ENCODE measurements around the gene CAPS.

Gene CAPS

DNA sequence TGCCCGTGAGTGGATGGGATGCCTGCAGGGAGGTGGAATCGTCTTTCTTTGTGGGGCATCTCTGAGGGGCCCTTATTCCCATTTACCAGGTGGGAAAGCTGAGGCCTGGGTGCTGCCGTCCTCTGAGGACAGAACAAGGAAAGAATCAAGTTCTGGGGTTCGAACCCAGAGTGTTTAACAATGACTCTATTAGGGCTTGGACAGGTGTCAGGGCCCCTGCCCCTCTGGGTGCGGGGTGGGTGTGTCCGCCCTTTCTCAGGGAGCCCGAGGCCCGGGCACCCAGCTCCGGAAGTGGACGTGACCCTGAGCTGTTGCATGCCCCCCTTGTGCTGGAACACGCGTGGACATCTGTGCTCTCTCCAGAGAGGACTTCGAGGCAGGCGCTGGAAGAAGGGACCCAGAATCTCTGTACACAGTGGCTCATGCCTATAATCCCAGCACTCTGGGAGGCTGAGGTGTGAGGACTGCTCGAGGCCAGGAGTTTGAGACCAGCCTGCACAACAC is 21.2 kb upstream of the CAPS start:
- no peak for DNase-seq

DNA sequence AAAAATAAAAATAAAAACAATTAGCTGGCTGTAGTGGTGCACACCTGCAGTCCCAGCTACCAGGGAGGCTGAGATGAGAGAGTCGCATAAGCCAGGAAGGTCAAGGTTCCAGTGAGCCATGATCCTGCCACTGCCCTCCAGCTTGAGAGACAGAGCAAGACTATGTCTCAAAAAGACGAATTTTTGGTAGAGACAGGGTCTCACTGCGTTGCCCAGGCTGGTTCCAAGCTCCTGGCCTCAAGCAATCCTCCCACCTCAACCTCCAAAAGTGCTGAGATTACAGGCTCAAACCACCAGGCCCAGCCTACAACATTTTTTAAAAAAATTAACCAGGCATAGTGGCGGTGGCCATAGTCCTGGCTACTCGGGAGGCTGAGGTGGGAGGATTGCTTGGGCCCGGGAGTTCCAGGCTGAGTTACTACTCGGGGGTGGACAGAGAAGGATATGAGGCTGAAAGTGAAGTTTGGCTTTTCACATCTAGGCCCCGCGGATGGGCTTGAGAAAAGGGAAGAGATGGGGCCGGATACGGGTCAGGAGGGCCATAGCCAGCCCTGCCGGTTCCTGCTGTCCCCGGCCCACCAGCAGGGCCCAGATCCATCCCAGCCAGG is 20.7 kb upstream of the CAPS start:
- DNase-seq: no peak

DNA sequence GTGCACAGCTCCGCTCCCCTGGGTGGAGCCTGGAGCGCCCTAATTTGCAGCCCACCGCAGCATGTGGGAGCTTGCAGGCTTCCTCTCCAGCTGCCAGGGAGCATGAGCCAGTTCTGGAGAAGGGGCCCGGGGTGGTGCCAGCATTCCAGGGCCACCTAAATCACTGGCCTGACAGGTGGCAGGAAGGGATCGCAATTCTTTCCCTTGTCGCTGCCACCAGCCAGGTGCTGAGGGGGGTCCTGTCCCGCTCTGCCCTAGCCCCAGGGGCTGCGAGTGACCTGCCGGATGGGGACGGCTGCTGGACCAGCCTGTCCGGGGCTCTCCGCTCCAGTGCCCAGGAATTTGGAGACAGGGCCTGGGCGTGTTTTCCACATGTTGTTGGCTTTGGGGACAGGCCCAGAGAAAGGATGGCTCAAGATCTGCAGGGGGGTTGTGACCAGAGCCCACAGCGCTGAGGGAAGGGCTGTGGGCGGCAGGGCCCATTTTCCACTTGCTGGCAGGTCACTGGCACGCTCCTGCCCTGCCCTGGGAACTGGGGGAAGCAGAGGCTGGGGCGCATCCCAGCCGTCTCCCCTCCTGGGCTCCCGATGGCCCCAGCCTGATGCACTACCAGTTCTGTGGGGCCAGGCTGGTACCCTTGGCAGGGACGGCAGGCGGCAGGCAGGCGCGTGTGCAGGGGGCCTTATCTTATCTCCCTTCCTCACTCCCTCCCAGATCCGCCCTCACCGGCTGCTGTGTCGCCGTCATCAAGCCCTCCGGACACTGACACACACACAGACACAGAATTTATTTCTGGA is 19.9 kb upstream of the CAPS start:
- DNase-seq: no peak

DNA sequence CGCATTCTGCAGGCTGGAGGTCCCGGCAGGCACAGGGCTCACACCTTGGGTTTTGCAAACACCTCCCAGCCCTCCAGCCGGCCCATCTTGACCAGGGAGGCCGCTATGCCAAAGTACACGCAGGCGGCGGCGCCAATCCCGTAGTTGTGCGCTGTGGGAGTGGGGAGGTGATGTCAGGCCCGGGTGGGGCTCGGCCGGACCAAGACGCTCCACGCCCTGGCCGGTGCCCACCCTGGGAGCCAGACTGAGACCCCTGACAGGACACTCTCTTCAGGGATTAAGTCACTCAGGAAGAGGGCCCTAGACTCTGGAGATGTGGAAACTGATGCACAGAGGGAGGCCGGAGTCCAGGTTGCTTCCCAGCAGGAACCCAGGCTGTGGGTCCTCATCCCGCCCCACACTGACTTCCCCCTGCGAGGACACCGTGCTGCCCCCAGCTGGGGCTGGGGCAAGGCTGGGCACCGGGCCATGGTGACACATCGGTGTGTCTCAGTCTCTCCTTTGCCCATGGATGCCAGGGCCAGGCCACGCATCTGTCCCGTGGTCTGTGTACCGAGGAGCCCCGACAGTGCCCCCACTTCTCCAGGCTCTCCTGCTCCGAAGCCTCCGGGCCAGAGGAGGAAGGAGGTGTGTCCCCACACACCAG is 19.2 kb upstream of the CAPS start:
- no peak for DNase-seq

DNA sequence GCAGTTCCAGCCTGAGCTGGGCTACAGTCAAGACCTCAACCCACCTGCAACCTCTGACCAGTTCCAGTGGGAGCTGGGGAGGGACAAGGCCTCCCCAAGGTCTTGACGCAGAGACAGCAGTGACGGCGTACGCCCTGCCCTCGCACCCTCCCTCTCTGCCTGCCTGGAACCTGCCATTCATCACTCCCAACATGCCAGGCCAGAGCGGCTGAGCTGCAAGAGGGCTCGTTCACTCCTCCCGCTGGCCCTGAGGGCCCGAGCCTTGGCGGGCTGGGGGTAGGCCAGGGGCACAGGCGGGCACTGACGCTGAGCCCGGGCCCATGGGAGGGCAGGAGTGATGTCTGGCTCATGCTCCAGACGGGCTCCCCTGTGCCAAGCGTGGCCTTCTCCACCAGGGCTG is 18.6 kb upstream of the CAPS start:
- DNase-seq: no peak

DNA sequence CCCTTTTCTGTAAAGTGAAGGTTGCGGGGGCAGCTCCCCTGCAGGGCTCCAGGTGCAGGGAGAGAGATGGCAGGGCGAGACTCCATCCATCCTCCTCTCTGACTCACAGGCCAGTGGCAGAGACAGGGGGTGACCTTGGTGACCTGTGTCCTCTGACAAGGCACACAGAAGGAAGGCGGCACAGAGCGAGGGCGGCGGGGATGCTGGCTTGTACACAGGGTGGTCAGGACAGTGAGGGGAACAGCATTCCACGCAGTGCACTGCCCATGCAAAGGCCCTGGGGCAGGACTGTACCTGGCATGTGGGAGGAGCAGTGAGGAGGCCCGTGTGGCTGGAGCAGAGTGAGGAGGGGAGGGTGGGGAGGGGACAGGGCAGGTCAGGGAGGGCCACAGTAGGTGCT is 18.2 kb upstream of the CAPS start:
- no peak for DNase-seq

DNA sequence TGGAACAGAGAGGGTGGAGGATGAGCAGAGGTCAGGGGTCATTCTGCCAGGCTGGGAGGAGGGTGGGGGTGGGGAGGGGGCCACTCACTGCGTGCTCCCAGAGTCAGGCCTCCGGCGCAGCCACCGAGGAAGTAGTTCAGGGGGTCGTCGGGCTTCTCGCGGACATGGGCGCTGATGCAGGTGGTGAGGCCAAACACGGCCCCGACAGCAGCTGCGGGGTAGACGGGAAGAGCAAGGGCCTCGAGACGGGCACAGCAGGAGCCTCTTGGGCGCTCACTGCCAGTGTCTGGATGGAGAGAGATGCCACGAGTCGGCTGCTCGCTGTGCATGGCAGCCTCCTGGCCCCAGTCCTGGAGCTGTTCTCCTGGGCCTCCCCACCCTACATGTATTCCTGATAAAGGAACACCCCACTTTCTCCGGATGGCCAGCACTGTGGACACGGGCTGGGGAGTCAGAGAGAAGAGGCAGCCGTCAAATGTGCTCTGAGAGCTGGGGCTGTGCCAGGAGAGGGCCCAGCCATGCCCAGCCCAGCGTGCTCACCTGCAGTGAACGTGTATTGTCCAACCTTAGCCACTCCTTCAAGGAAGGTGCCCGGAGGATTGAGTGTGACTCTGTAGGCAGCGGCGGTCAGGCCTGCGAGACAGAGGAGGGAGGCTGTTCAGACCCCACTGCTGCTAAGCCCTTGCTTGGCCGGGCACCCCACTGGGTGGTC is 17.5 kb upstream of the CAPS start:
- DNase-seq: no peak

DNA sequence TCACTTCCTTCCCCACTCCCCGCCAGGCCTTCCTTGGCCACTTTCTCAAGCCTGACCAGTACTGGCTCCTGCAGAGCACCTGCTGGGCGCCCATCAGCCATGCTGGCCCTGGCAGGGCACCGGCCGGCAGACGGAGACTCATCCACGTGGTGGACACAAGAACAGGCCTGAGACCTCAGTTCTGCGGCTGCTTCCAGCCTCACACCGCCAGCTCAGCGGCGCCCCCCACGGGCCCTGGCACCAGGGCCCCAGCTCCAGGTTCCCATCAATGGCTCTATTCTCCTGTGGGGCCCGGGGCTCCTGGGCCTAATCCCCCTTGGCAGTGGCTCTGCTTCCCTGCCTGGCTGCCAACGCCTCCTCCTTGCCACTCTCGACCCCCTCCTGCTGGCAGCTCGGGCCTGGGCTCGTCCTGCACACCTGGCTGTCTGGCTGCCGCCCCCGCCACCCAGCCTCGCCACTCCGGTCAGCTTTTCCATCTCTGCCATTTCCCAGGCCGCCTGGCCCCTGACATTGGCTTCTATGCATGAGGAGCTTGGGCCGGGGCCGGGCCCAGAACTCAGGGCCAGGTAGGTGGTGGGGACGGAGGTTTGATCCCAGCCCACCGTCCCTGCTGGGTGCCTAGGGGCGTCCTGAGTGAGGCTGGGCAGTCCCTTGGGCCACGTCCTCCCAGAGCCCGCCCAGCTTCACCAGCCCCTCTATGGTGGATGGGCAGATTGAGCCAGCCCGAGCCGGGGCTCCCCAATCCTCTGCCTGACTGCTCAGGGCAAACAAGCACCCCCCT is 16.7 kb upstream of the CAPS start:
- no peak for DNase-seq

DNA sequence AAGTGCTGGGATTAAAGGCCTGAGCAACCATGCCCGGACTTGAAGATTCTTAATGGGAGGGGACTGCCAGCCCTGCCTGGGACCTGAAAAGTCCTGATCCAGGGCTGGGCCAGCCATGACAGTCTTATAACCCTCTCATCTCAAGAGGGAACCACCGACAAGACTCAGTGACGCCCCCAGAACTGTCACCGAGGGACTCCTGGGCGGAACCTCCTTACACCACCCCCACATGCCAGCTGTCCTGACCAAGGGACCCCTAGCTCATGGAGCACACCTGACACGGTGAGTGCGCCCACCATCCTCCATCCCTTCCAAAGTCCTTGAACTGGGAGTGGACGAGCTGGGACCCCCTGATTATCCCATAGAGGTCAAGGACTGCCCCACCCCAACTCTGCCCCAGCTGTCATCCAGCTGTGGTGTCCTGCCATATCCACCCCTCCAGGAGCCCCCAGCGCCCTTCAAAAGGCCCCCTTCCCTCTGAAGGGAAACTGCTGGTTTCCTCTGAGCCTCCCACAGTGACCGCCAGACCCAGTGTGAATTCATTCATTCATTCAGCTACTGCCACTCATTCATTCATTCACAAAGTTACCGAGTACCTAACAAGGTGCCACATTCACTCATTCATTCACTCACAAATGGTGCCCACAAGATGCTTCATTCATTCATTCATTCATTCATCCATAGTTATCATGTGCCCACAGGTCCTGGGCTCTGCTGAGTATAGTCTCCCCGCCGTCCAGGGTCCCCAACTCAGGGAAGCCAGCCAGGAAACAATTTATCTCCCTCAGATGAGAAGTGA is 14.1 kb upstream of the CAPS start:
- DNase-seq: no peak

DNA sequence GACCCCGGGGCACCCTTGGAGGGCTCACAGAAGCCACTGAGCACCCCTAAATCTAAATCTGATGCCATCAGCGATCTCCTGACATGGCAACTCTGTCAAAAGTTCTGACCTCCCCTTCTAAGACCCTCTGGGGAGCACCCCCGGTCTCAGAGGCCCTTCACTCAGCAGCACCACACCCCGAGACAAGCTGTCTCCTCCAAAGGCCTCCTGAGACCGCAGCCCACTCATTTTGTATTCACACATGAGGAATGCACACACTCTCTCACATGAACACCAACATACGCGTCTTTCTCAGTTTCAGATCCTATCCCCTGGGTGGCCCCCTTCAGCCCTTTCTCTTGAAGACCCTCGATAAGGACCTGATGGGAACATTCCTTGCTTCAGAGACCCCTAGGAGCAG is 13.1 kb upstream of the CAPS start:
- no peak for DNase-seq

DNA sequence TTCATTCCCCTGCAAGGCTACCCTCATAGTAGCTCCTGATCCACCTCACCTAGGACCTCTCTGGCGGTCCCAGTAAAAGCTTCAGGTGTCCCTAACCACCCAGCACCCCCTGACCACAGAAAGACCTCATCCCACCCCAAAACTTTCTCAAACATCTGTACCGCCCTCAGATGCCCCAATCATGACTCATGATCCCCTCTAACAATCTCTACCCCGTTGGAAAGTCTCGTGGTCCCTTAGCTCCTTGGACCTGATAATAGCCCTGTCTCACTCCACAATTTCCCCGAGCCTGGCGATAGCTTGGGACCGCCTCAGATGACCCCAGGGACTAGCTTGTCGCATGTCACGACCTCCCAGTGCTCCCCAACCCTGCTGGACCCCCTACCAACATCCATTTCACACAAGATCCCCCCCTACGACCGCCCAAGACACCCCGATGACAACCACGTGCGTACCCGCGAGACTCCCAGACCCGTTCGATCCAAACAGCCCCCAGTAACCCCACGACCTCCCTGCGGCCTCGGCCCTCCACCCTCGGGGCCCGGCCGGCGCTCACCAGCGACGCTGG is 10.9 kb upstream of the CAPS start:
- no peak for DNase-seq

DNA sequence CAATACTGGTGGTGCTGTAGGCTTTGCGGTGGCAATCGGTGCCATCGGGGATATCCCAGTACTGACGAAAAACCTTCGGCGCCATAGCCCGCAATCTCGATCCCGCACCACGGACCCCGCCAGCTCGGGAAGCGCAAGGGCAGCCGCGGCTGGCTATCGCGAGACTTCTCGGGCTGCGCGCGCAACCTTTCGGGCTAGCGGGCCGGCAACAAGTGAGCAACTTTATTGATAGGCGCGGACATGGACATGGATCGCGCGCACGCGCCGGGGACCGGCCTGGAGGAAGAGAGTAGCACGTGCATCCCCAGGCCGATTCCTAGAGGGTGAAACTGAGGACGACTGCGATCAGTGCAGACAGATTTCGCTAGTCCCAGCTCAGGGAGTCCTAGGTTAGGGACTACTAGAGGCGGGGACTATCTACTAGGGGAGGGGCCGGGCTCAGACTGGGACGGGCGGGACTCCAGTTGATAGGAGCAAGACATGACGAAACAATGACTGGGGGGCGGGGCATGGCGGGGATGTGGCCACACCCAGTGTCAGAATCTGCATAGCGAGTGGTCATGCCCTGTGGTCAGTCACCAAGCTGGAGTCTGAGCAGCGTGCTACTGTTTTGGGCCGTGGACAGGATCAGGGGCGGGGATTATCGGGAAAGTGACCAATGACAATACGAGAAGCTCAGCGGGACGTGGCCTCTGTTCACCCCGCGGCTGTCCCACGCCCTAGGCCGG is 10.3 kb upstream of the CAPS start, which contains the start of gene NDUFA11:
Gene NDUFA11, minus strand, starts transcription at position 167 of the 728 bp plus-strand sequence. Its CDS starts 82 bp downstream, at position 85.
- DNase-seq: peak; percentile 95

DNA sequence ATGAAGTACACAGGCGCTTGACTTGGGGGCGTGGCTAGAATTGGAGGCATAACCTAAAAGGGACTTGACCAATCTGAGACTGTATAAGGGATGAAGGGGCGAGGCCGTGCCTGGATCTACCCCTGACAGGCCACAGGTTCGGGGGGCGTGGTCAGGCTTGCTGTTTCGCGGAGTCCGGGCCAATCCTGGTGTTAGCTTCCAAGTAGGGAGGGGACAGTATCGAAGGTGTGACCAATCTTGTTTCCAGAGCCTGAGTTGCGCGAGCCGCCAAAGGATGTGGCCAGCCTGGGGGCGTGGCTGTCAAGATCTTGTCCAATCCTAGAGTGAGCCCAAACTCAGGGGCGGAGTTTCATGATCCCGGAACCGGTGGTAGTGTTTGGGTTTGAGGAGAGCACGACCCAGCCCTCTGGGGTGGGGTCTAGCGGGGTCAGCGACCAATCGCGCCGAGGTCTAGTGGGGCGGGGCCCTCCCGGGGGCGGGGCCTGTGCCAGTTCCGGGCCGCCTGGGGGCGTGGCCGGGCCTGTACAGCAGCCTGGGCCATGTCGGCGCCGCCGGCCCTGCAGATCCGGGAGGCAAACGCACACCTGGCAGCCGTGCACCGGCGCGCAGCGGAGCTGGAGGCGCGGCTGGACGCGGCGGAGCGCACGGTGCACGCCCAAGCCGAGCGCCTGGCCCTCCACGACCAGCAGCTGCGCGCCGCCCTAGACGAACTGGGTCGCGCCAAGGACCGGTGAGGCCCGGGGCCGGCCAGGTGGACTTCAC is 9.5 kb upstream of the CAPS start, which contains the start of gene VMAC:
Gene VMAC, plus strand, starts transcription at position 521 of the 762 bp plus-strand sequence. Its CDS starts 19 bp downstream, at position 540.
- DNase-seq: peak; percentile 100

DNA sequence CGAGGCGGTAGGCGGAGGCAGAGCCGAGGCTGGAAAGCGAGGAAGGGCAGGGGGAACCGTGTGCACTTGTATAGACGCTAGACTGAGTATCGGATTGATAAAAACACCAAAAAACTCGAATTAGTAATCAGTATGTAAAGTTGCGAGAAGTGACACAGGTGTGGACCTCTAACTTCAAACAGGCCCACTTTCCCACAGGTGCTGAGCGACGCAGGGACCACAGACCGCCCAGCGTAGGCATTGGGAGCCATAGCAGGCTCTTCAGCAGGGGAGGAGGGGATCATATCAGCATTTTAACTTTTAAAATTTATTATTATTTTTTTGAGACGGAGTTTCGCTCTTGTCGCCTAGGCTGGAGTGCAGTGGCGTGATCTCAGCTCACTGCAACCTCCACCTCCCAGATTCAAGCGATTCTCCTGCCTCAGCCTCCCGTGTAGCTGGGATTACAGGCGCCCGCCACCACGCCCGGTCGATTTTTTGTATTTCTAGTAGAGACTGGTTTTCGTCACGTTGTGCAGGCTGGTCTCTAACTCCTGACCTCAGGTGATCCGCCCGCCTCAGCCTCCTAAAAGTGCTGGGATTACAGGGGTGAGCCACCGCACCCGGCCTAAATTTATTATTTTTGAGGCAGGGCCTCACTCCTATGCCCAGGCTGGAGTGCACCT is 8.8 kb upstream of the CAPS start:
- no peak for DNase-seq

DNA sequence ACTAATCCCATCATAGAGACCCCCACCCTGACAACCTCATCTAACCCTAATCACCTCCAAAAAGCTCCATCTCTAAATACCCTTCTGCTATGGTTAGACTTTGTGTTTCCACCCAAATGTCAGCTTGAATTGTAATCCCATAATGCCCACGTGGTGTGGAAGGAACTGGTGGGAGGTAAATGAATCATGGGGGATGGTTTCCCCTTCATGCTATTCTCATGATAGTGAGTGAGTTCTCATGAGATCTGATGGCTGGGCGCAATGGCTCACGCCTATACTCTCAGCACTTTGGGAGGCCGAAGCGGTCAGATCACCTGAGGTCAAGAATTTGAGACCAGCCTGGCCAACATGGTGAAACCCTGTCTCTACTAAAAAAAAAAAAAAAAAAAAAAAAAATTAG is 6.8 kb upstream of the CAPS start:
- DNase-seq: no peak

DNA sequence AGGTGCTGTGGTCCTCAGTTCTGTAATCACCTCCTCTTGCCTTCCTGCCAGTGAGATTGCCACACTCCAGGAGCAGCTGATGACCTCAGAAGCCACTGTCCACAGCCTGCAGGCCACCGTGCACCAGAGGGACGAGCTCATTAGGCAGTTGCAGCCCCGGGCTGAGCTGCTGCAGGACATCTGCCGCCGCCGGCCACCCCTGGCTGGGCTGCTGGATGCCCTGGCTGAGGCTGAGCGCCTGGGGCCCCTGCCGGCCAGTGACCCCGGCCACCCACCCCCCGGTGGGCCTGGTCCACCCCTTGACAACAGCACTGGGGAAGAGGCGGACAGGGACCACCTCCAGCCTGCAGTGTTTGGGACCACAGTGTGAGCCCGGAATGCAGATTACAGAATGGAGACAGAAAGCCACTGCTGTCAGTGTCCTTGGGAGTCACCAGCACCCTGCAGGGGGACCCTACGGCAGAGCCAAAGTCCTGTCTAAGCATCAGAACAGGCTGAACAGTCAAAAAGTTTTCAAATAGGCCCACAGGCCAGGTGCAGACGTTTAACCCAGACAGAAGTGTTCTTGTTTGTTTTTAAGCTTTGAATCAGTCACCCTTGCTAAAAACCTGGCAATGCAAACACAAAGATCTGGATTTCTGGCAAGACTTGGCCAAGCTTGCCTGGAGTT is 5.1 kb upstream of the CAPS start:
- DNase-seq: no peak

DNA sequence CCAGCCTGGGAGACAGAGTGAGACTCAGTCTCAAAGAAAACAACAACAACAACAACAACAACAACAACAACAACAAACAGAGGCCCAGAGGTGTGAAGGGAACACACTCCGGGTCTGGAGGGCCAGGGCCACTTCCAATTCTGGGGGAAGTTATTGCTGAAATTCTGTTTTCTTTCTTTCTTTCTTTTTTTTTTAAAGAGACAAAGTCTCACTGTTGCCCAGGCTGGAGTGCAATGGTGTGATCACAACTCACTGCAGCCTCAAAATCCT is 3.5 kb upstream of the CAPS start:
- DNase-seq: no peak

DNA sequence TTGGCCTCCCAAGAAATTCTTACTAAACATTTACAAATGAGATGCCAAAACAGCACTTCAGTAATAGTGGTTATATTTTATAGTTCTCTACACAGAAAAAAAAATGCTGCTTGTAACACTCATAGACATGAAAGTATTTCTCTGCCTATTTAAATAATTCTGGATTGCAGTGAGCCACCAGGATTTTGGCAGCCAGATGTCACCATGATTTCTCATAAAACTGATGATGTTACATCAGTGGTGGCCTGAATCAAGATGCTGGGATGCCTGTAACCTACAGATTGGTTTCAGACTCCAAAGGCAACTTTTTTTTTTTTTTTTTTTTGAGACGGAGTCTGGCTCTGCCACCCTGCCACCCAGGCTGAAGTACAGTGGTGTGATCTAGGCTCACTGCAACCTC is 2.7 kb upstream of the CAPS start:
- no peak for DNase-seq

DNA sequence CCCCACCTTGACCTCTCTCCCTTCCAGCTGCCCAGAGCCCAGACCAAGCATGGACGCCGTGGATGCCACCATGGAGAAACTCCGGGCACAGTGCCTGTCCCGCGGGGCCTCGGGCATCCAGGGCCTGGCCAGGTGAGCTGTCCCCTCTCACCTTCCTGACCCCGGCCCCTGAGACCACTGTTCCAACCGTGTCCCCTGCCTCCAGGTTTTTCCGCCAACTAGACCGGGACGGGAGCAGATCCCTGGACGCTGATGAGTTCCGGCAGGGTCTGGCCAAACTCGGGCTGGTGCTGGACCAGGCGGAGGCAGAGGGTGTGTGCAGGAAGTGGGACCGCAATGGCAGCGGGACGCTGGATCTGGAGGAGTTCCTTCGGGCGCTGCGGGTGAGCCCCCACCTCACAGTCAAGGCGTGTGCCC is 312 bp downstream of the CAPS start:
- DNase-seq: no peak
